ENCODE results near the gene TPI1.
"Not testable (repeated sequence)": the region's sequence is repeated elsewhere in the genome, so short reads cannot be mapped to it uniquely, and the experiment has no call there.

TPI1 gene

GRCh38 chr12:6869049-6870021 lies 2.0 kb downstream of the TPI1 start:
- ChIA-PET POLR2A (interaction anchor here (0.5 to 4.8 kb wide), 9 partner anchors 17 to 693 kb away, joined by 3 to 89 read pairs (median 7); partner anchors contain the start of genes C12orf57, CDCA3 and USP5), CTCF (interaction anchor here (0.6 to 11.3 kb wide), 36 partner anchors 8 to 329 kb away, joined by 3 to 130 read pairs (median 4); partner anchors contain the start of genes C1RL, CDCA3, COPS7A and LRRC23)
- peak; percentile 82 for TF ChIP-seq CTCF (IDR thresholded peaks at IDR 0.05; ENCODE audit: control extremely low read depth, extremely low read depth, low read depth, missing control alignments)
- DNase-seq (ENCODE audit: extremely low spot score) = peak; percentile 72

GRCh38 chr12:6870304-6870703 lies 3.0 kb downstream of the TPI1 start:
- CTCF ChIA-PET = interaction anchor here (0.6 to 11.3 kb wide), 15 partner anchors 10 to 243 kb away, joined by 3 to 130 read pairs (median 9); partner anchors contain the start of genes CDCA3, COPS7A, LRRC23 and MLF2

GRCh38 chr12:6871052-6871957 lies 4.0 kb downstream of the TPI1 start:
- no peak for TF ChIP-seq CTCF (IDR thresholded peaks at IDR 0.05; ENCODE audit: control extremely low read depth, extremely low read depth, low read depth, missing control alignments)
- DNase-seq (ENCODE audit: extremely low spot score) = no peak
- POLR2A ChIA-PET = interaction anchor here (2.4 to 4.8 kb wide), 3 partner anchors 10 to 73 kb away, joined by 10 to 46 read pairs (median 11); partner anchors contain the start of genes C12orf57, CDCA3, RNU7-1 and USP5
- CTCF ChIA-PET = interaction anchor here (1.2 to 11.3 kb wide), 21 partner anchors 11 to 270 kb away, joined by 3 to 130 read pairs (median 10); partner anchors contain the start of genes CDCA3, LRRC23, MLF2 and USP5

More at GRCh38 chr12:6870304-6870703, 3.0 kb downstream of the TPI1 start:
- POLR2A ChIA-PET = interaction anchor here (4.8 kb wide), 1 partner anchor 18 kb away, joined by 46 read pairs; the partner anchor contains the start of genes CDCA3 and USP5
- not testable (repeated sequence) for DNase-seq (ENCODE audit: extremely low spot score)

GRCh38 chr12:6872073-6873048 lies 5.0 kb downstream of the TPI1 start:
- ChIA-PET POLR2A (interaction anchor here (0.5 to 4.8 kb wide), 16 partner anchors 9 to 336 kb away, joined by 3 to 46 read pairs (median 3); partner anchors contain the start of genes C12orf57, CDCA3, RNU7-1 and USP5), CTCF (interaction anchor here (0.6 to 11.3 kb wide), 64 partner anchors 10 to 333 kb away, joined by 3 to 130 read pairs (median 5); partner anchors contain the start of genes C1RL, CDCA3, LRRC23 and MLF2)
- DNase-seq (ENCODE audit: extremely low spot score) = peak; percentile 86
- peak; percentile 100 for TF ChIP-seq CTCF (IDR thresholded peaks at IDR 0.05; ENCODE audit: control extremely low read depth, extremely low read depth, low read depth, missing control alignments)

- CTCF ChIA-PET = interaction anchor here (0.7 to 11.3 kb wide), 55 partner anchors 9 to 324 kb away, joined by 3 to 130 read pairs (median 5); partner anchors contain the start of genes C1RL, CDCA3, LRRC23 and MLF2
- POLR2A ChIA-PET = interaction anchor here (0.5 to 4.8 kb wide), 17 partner anchors 8 to 337 kb away, joined by 3 to 46 read pairs (median 3); partner anchors contain the start of genes C12orf57, CDCA3, RNU7-1 and USP5
- DNase-seq (ENCODE audit: extremely low spot score) = peak; percentile 98
- no peak for TF ChIP-seq CTCF (IDR thresholded peaks at IDR 0.05; ENCODE audit: control extremely low read depth, extremely low read depth, low read depth, missing control alignments)
Measured at GRCh38 chr12:6873094-6874014, 6.0 kb downstream of the TPI1 start, which contains the start of gene SPSB2. SPSB2 (minus strand) TSS chr12:6873303; CDS start chr12:6872901, 402 bp downstream.

GRCh38 chr12:6874015-6874368 lies 6.7 kb downstream of the TPI1 start:
- not testable (repeated sequence) for DNase-seq (ENCODE audit: extremely low spot score)
- ChIA-PET POLR2A (interaction anchor here (0.7 to 1.9 kb wide), 2 partner anchors 17 to 87 kb away, joined by 3 to 21 read pairs; no protein-coding TSS in a partner anchor), CTCF (interaction anchor here (2.9 to 4.7 kb wide), 5 partner anchors 11 to 51 kb away, joined by 13 to 50 read pairs (median 27); partner anchors contain the start of gene LRRC23)

- POLR2A ChIA-PET = interaction anchor here (0.6 to 1.2 kb wide), 2 partner anchors 11 to 341 kb away, joined by 3 to 5 read pairs; no protein-coding TSS in a partner anchor
- CTCF ChIA-PET = interaction anchor here (3.7 kb wide), 1 partner anchor 12 kb away, joined by 20 read pairs; no protein-coding TSS in a partner anchor
- DNase-seq (ENCODE audit: extremely low spot score) = not testable (repeated sequence)
Measured at GRCh38 chr12:6879824-6880223, 12.5 kb downstream of the TPI1 start.
